Keratinocyte (primary cell): ENCODE results near the gene LRRC74B.

Experiments used
- EZH2 ChIP-seq: IDR thresholded peaks from one replicate; pipeline ENCODE4 v1.6.1; 2012; ENCODE audit warnings: inconsistent platforms, mild to moderate bottlenecking, low read length, moderate library complexity
- TF ChIP-seq, protein P1 (sequence below), 3 experiments: IDR thresholded peaks in 1 of 3; conservative IDR thresholded peaks in 1 of 3; optimal IDR thresholded peaks in 1 of 3; 2 replicates in 2 of 3; 3 replicates in 1 of 3; pipeline versions ENCODE3 to v1.5.1; 2011; ENCODE audit warnings: low read length in 3 of 3, mild to moderate bottlenecking in 3 of 3, moderate library complexity in 2 of 3, control low read depth in 1 of 3, inconsistent platforms in 1 of 3; ENCODE audit not compliant: insufficient read depth in 2 of 3; ENCODE audit errors: extremely low read depth in 1 of 3

DNA sequence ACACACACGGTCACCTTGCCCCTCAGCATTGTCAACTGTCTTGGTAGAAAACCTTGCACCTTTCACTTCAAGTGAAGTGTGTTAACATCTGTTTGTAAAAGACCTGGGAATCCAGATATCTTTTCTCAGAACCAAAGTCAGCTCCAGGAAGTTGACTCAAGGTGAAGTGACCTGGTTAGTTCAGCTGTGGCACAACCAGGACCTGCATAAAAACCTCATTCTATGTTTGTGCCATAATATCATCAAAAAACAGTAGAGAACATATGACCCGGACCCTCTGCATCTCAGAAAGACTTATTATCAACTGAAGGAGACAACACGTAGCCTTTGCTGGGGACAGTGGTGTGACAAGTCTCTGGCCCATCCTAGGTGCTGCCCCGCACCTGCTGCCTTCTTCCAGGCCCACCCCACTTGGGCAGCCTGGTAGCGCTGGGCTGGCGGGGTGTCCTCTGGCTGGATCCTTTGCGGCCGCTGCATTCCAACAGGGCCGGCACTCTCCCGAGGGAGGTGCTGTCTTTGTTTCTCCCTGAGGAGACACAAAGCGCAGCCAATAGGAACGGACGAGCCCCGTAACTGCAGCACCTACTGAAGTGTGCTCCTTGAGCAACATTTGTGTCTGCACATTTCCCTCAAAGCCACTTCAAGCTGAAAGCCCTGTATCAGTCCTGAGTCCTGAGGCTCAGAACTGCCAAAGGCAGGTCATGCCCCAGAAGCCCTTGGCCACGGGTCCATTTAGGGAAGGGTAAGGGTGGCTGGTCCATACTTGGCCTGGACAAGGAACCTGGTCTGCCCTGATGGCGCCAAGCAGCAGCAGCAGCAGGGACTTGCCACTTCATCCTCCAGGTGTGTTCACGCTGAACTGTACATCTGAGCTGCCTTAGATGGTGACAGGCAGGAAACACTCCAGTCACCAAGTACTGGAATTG lies 25.2 kb downstream of the LRRC74B start:
- TF ChIP-seq EZH2 = no peak
- TF ChIP-seq, protein P1, sequence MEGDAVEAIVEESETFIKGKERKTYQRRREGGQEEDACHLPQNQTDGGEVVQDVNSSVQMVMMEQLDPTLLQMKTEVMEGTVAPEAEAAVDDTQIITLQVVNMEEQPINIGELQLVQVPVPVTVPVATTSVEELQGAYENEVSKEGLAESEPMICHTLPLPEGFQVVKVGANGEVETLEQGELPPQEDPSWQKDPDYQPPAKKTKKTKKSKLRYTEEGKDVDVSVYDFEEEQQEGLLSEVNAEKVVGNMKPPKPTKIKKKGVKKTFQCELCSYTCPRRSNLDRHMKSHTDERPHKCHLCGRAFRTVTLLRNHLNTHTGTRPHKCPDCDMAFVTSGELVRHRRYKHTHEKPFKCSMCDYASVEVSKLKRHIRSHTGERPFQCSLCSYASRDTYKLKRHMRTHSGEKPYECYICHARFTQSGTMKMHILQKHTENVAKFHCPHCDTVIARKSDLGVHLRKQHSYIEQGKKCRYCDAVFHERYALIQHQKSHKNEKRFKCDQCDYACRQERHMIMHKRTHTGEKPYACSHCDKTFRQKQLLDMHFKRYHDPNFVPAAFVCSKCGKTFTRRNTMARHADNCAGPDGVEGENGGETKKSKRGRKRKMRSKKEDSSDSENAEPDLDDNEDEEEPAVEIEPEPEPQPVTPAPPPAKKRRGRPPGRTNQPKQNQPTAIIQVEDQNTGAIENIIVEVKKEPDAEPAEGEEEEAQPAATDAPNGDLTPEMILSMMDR (optimal IDR thresholded peaks at IDR 0.05 in 1 of 3, IDR thresholded peaks at IDR 0.05 in 1 of 3, conservative IDR thresholded peaks at IDR 0.05 in 1 of 3; ENCODE audit: extremely low read depth in 1 of 3, insufficient read depth in 2 of 3, low read length in 3 of 3) = no peak
